Esophagus muscularis mucosa (tissue), 3 donors: ENCODE measurements around the gene GABRB3.

ENCODE experiments used
- POLR2AphosphoS5 ChIP-seq, 2 donors: sonication (generic); formaldehyde crosslinking; IDR thresholded peaks; one replicate each; pipeline ENCODE4 v1.6.1; 2017; ENCODE audit warnings: antibody characterized with exemption in 2 of 2
- TF ChIP-seq, protein P1 (sequence below), 3 experiments: fragments of 200-600 bp in 2 of 3; fragments of 450-650 bp in 1 of 3; sonication (generic) in 2 of 3; IDR thresholded peaks; one replicate each; pipeline ENCODE4 v1.5.1; 2017 to 2019; ENCODE audit warnings: antibody characterized with exemption in 3 of 3, mild to moderate bottlenecking in 2 of 3, moderate library complexity in 1 of 3

DNA sequence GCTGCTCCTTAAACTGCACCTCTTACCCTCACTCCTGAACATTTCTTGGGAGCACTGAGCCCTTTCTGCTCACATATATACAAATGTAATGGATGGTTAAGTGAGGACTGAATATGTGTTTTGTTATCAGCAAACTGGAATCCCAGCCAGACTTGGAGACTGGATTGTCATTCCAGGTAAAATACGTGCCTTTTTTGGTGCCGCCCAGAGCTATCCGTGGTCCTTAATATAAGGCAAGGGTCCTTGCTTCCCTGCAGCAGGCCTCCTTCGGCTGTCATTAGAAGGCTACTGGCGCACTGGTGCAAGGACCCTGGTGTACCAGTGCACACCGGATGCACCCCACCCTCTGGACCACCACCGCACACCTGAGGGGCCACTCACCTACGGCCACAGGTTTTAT is 1.1 kb upstream of the GABRB3 start:
- TF ChIP-seq, protein P1, sequence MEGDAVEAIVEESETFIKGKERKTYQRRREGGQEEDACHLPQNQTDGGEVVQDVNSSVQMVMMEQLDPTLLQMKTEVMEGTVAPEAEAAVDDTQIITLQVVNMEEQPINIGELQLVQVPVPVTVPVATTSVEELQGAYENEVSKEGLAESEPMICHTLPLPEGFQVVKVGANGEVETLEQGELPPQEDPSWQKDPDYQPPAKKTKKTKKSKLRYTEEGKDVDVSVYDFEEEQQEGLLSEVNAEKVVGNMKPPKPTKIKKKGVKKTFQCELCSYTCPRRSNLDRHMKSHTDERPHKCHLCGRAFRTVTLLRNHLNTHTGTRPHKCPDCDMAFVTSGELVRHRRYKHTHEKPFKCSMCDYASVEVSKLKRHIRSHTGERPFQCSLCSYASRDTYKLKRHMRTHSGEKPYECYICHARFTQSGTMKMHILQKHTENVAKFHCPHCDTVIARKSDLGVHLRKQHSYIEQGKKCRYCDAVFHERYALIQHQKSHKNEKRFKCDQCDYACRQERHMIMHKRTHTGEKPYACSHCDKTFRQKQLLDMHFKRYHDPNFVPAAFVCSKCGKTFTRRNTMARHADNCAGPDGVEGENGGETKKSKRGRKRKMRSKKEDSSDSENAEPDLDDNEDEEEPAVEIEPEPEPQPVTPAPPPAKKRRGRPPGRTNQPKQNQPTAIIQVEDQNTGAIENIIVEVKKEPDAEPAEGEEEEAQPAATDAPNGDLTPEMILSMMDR (IDR thresholded peaks at IDR 0.05): no peak
- TF ChIP-seq POLR2AphosphoS5 (IDR thresholded peaks at IDR 0.05): no peak
